Adrenal gland (tissue), 5 donors: ENCODE measurements around the gene MGST2.

Experiments
- POLR2A ChIP-seq, 2 donors: fragments of 450-650 bp; IDR thresholded peaks; one replicate each; pipeline ENCODE4 v1.6.1; 2017; ENCODE audit warnings: antibody characterized with exemption in 2 of 2, mild to moderate bottlenecking in 2 of 2, moderate library complexity in 1 of 2
- TF ChIP-seq, protein P1 (sequence below), 6 experiments: fragments of 450-650 bp in 4 of 6; fragments of 200-600 bp in 2 of 6; sonication (generic) in 1 of 6; IDR thresholded peaks; 1 replicate in 5 of 6; 2 replicates in 1 of 6; pipeline versions ENCODE4 v1.5.1 to v1.8.0; 2016 to 2021; ENCODE audit warnings: antibody characterized with exemption in 6 of 6, mild to moderate bottlenecking in 2 of 6, moderate library complexity in 1 of 6
- donor health status: DM: no; HTN: no; CAD: no.

DNA sequence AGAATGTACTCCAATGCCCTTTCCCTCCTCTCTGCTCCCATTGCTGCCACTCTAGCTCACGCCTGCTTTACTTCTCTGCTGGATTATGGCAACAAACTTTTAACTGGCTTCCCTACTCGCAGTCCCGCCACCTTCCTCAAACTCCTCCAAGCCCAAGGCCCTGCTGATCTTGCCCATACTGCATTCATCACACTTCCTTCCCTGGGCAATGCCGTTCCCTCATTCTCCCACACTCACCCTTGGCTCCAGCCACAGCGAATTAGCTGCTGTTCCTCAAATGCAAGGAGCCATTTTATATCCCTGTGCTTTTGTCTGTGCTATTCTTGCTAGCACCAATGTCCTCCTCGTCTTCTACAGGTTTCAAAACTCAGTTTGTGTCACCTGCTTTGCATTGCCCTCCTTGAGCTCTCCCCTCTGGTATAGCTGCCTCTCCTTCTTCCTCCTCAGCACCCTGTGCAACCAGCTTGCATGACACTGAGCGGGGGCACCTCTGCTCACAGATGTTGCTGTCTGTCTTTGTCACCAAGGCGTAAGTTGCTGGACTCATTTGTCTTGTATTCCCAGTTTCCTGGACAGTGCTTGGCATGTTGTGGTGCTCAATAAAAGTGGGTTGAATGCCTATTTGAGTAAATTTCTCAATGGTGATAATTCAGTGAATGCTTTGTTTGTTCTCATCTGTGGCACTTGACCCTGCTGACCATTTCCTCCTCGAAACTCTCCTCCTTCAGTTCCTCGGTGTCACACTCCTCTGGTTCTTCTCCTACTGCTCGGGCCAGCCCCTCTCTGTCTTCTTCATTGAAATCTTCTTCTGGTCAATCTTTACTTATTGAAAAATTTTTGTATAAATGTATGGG lies 22.4 kb upstream of the MGST2 start:
- TF ChIP-seq, protein P1, sequence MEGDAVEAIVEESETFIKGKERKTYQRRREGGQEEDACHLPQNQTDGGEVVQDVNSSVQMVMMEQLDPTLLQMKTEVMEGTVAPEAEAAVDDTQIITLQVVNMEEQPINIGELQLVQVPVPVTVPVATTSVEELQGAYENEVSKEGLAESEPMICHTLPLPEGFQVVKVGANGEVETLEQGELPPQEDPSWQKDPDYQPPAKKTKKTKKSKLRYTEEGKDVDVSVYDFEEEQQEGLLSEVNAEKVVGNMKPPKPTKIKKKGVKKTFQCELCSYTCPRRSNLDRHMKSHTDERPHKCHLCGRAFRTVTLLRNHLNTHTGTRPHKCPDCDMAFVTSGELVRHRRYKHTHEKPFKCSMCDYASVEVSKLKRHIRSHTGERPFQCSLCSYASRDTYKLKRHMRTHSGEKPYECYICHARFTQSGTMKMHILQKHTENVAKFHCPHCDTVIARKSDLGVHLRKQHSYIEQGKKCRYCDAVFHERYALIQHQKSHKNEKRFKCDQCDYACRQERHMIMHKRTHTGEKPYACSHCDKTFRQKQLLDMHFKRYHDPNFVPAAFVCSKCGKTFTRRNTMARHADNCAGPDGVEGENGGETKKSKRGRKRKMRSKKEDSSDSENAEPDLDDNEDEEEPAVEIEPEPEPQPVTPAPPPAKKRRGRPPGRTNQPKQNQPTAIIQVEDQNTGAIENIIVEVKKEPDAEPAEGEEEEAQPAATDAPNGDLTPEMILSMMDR (IDR thresholded peaks at IDR 0.05), result no peak
- TF ChIP-seq POLR2A (IDR thresholded peaks at IDR 0.05), result no peak
